A549 (cell line): ENCODE results near the gene HPN.

Experiments
- CBX8 ChIP-seq: fragments of 200-600 bp; sonication (generic); IDR thresholded peaks from 2 replicates; pipeline ENCODE4 v1.6.1; 2016
- CHD4 ChIP-seq: fragments of 200-600 bp; sonication (generic); IDR thresholded peaks from 2 replicates; pipeline ENCODE4 v1.6.1; 2016; ENCODE audit warnings: antibody characterized with exemption, mild to moderate bottlenecking, borderline replicate concordance
- CTCF ChIP-seq: fragments of >200 bp; sonication (Bioruptor Twin); formaldehyde crosslinking; IDR thresholded peaks from 3 replicates; pipeline ENCODE4 v1.5.1; 2016
- EP300 ChIP-seq, 2 experiments: fragments of >200 bp; sonication (Bioruptor Twin); formaldehyde crosslinking; IDR thresholded peaks; 2 replicates in 1 of 2; 3 replicates in 1 of 2; pipeline ENCODE4 v1.6.1; 2016 to 2017
- GATA3 ChIP-seq: IDR thresholded peaks from 2 replicates; pipeline ENCODE4 v1.6.1; 2012; ENCODE audit warnings: borderline replicate concordance
- JUN ChIP-seq, 2 experiments: fragments of >200 bp; sonication (Bioruptor Twin); formaldehyde crosslinking; IDR thresholded peaks; 2 replicates in 1 of 2; 3 replicates in 1 of 2; pipeline ENCODE4 v1.6.1; 2016 to 2017
- NPAS2 ChIP-seq: fragments of 250-450 bp; sonication (Bioruptor Pico); IDR thresholded peaks from 2 replicates; pipeline ENCODE4 v1.8.0; 2022; ENCODE audit warnings: mild to moderate bottlenecking, moderate library complexity, borderline replicate concordance
- PHF8 ChIP-seq: fragments of 200-600 bp; sonication (generic); IDR thresholded peaks from 2 replicates; pipeline ENCODE4 v1.6.1; 2016; ENCODE audit warnings: low read depth, mild to moderate bottlenecking, antibody characterized with exemption, moderate library complexity, borderline replicate concordance
- POLR2A ChIP-seq: IDR thresholded peaks from 2 replicates; pipeline ENCODE4 v1.6.1; 2012; ENCODE audit warnings: mild to moderate bottlenecking, low read length
- SMC3 ChIP-seq: fragments of >200 bp; sonication (Bioruptor Twin); formaldehyde crosslinking; IDR thresholded peaks from 3 replicates; pipeline ENCODE4 v1.6.1; 2018; ENCODE audit warnings: inconsistent platforms
- ZC3H11A ChIP-seq: fragments of 450-650 bp; IDR thresholded peaks from 2 replicates; pipeline ENCODE4 v1.6.1; 2014; ENCODE audit warnings: antibody characterized with exemption, mild to moderate bottlenecking

GRCh38 chr19:35025969-35026368 lies 15.6 kb upstream of the HPN start:
- TF ChIP-seq NPAS2: no peak
- no peak for TF ChIP-seq SMC3
- no peak for TF ChIP-seq EP300 (IDR thresholded peaks at IDR 0.05)
- no peak for TF ChIP-seq CTCF
- no peak for TF ChIP-seq POLR2A
- no peak for TF ChIP-seq ZC3H11A
- TF ChIP-seq CHD4: no peak
- TF ChIP-seq JUN (IDR thresholded peaks at IDR 0.05): 0 out of 5 replicates have a peak, but pooled peaks of 1 of the 2 experiments have one; percentile 38
- no peak for TF ChIP-seq PHF8
- no peak for TF ChIP-seq GATA3
- no peak for TF ChIP-seq CBX8
